HS-27A (cell line): Measurements from ENCODE around the gene CCDC28B.

ENCODE experiments used
- DNase-seq: peaks from one replicate; pipeline ENCODE4 v3.0.0-alpha.2; 2012; ENCODE audit warnings: low read depth, missing footprints

The CCDC28B gene

DNA sequence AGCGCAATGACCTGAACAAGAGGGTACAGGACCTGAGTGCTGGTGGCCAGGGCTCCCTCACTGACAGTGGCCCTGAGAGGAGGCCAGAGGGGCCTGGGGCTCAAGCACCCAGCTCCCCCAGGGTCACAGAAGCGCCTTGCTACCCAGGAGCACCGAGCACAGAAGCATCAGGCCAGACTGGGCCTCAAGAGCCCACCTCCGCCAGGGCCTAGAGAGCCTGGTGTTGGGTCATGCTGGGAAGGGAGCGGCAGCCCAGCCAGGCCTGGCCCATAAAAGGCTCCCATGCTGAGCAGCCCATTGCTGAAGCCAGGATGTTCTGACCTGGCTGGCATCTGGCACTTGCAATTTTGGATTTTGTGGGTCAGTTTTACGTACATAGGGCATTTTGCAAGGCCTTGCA is 5.4 kb upstream of the CCDC28B start:
- no peak for DNase-seq

DNA sequence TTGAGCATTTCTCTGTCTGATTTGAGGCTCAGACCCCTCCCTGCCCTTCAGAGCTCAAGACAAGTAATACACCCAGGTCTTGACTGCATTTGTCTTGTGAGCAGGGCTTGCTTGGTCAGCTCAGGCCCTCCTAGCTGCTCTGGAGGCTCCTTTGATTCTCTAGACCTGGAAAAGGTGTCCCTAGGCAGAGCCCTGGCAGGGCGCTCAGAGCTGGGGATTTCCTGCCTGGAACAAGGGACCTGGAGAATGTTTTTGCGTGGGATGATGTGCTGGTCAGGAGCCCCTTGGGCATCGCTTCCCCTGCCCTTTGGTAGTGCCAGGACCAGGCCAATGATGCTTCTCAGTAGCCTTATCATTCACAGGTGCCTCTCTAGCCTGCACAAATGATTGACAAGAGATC is 4.9 kb upstream of the CCDC28B start:
- DNase-seq = no peak

DNA sequence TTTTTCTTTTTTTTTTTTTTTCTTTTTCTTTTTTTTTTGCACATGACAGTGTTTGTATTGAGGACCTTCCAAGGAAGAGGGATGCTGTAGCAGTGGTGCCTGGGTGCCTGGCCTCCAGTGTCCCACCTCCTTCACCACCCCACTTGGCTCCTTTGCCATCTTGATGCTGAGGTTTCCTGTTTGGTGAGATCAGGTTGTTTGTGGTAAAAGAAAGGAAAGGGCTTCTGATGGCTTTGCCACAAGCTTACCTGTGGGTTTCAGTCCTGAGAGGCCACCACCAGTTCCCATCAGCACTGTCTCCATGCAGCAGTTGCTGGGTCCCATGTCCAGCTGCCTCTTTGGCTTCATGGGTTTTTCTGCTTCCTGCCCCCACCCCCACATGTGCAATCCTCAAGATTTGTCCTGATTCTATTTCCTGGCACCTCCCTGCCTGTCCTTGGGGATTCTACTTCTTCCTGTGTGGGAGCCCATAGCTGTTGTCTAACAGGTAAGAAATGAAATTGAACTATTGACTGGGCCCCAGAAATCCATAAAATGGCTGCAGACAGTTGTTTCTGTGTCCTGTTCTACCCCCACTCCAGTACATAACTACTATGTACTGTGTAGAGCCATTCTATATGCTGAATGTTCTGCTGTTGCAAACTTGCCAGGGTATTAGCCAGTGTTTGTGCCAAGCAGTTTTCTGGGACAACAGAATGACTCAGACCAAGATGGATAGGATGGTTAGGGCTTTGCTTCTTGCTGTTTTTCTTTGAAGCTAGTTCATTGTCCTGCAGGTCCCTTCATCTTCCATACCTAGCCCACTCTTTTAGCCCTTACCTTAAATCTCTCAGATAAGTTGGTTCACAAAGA is 4.2 kb upstream of the CCDC28B start:
- DNase-seq = no peak

DNA sequence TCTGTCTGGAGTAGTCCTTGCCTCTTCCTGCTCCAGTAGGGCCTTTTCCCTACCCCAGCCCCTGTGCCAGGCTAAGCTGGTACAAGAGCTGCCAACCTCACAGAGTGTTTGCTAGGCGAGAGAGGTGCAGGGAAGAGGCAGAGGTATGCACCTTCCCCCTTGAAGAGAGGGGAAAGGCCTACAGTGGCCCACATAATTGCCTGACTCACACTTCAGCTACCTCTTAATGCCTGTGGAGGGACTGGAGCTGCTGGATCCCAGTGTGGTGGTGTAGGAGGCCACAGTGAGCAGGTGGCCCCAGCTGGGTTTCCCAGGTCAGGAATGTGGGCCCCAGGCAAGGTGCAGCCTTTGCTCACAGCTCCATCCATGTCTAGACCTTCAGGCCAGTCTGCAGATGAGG is 3.3 kb upstream of the CCDC28B start:
- no peak for DNase-seq

DNA sequence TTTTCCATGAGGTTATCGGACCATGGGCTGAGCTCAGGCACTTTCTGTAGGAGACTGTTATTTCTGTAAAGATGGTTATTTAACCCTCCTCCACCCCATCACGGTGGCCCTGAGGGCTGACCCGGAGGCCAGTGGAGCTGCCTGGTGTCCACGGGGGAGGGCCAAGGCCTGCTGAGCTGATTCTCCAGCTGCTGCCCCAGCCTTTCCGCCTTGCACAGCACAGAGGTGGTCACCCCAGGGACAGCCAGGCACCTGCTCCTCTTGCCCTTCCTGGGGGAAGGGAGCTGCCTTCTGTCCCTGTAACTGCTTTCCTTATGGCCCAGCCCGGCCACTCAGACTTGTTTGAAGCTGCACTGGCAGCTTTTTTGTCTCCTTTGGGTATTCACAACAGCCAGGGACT is 2.6 kb upstream of the CCDC28B start:
- no peak for DNase-seq

DNA sequence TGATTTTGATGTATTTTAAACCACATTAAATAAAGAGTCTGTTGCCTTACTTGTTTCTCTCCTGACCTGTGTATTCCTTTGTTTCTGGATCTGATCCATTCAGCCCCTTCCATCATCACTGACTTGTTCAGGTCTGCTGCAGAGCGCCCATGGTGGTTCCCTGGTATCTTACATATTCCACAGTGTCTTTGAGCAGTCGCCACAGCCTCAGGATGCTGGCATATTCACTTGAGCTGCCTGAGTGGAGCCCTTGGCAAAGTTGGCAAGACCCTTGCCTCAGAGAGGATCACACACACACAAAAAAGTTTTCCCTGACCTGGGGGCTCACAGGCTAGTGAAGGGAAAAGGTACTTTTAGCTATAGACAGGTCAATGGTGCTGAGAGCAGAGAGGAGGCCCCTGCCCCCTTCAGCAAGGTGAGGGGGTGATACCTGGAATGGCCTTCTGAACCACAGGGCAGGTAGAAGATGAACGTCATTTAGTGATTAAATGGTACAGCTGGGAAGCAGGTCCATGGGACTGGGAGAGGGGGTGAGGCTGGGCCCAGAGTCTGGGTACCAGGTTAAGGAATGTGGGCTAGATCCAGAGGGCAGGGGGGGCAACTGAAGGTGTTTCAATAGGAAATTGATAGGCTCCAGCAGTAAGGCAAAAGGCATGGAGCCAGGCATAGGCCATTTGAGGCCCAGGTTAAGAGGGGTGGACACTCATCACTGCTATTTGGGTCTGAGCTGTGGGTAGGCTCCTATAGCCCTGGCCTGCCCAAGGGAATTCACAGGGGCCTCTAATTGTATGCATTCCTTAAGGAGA is 2.0 kb upstream of the CCDC28B start:
- no peak for DNase-seq

DNA sequence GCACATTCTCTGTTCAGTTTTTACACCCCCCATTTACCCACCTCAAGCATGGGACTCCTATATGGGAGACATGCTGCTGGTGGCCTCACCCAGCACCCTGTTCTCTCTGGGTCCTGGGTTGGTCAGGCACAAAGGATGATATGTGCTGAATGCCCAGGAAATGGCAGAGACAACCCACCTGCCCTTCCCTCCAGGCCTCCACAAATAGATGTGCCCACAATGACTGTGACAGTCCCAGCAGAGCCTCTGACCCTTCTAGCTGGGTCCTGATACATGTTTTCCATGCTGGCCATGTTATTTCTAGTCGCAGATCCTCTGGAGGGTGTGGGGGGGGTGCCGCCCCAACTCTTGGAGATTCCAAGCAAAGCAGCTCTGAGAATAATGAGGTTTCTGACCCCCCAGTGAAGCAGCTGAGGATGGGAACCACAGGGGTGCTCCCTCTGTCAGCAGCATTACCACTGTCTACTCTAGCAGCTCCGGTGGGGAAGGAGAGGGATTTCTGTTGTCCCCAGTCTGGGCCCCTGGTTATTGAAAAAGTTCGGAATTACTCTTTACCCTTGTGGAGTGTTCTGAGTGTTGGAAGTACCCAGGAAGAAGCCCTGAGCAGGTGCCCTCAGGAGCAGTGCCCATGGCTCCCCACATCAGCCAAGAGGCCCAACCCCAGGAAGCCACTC is 1.2 kb upstream of the CCDC28B start:
- DNase-seq = no peak

DNA sequence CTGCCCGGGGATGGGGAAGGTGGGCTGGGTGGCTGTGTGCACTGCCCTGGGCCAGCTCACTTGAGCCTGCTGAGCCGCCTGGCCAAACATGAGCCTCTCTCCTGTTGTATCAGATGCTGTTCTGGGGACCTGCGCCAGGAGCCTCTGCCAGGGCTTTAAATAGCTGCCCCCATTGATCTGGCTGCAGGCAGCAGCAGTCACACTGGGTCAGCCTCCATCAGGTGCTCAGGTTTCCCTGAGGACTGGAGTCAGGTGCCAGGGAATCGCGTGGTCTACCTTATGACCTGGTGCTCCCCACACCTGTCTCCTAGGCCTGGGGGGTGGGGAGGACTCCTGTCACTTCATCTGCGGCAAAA is 700 bp upstream of the CCDC28B start:
- no peak for DNase-seq

DNA sequence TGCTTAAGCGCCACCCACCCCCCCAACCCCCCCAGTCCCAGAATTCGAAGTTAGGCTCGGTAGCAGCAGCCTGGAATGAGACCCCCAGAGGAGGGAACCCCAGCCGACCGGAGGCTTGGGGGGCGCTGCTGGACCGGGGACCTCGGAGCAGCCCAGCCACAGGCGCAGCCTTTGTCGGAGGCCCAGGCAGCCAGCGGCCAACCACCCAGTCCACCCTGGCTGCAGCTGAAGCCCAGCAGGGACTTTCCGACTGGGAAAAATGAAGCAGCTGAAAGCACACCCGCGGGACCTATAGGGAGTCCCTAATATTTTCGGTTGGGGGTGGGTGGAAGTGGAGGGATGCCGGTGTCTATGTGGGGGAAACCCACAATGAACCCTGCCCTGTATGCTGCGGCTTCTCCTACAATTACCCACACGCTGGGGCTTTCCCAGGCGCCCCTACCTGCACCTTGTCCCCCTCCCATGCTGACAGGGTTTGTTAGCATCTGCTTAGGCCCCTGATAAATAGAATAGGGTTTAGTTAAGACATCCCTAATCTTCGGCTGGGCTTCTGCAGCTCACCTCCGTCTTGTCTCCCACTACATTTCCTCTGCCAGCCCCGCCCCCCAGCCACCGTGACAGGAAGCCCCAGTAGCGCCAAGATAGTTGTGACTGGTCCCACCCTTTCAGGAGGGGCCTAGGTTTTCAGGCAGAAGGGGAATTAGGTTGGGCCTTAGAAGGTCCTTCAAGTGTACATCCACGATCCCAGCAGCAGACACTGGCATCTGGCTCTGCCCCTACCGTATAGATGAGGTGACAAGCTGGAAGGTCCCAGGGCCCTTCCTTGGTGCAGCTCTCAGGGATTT is 838 bp downstream of the CCDC28B start:
- DNase-seq = no peak

DNA sequence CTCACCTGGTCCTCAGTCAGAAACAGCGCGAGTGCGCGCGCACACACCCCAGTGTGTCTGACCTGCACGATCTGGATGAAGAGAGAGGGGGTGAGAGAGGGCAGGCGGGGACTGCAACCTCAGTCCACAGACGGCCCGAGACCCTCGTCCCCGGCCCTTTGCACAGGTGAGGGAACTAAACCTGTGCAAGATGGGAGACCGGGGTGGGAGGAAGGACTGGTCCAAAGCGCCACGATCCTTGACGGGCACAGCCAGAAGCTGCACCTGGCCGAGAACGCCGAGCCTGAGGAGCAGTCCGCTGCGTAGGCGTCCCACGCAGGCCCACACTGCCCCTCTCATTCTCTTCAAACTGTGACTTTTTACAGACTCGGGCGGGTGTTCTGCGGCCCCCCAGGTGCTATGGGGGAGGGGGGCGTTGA is 4.6 kb downstream of the CCDC28B start:
- DNase-seq = no peak

DNA sequence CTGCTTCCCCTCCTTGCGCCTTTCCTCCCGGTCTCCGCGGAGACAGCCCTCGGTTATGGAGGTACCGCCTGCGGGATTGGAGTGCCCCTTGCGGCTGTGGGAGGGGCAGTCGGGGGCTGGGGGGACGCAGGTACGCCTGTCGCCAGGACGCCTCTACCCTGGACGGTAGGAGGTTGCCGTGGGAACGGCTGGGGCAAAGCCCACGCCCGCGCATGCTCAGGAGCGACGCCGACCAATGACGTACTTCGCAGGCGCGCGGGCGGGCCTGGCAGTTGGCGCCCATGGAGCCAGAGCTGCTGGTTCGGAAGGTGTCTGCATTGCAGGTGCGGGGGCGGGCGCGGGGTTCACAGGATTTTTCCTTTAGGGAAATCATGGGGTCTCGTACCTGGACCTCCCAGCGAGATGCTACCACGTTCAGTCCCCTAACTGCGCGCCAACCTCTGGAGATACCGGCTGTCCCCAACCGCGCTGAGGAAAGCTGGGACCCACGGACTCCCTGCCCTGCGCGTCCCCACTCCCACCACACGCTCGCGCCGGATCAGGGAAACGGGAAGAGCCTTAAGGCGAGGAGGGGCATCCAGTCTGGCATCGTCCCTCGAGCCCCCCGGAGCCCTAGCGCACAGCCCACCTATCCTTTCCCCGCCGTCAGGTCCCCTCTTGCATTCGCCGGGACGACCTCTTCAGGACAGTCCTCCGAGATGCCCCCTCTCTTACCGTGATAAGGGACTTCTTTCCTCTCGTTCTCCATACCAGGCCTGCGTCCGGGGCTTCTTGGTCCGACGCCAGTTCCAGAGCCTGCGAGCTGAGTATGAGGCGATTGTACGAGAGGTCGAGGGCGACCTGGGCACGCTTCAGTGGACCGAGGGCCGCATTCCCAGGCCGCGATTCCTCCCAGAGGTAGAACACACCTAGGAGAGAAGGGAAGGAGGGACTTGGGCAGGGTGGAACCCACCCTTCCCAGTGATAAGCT is 5.3 kb downstream of the CCDC28B start, which contains the start of gene IQCC:
Gene IQCC (plus strand): TSS at position 271 of the 970 bp plus-strand sequence. CDS start 11 bp downstream, at position 282.
- peak; percentile 48 for DNase-seq

DNA sequence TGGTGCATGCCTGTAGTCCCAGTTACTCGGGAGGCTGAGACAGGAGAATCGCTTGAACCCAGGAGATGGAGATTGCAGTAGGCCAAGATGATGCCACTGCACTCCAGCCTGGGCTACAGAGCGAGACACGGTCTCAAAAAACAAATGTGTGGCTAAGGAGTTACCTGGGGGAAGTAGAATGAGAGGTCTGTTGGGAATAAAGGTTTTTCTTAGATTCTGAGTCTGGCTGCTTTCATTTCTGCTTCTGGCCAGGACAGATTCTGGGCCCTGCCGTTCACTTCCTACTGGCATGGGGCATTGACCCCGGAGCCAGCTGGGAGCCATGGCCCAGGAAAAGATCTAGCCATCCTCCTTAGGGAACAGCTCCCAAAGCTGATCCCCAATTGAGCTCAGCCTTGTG is 8.1 kb downstream of the CCDC28B start:
- DNase-seq = no peak

DNA sequence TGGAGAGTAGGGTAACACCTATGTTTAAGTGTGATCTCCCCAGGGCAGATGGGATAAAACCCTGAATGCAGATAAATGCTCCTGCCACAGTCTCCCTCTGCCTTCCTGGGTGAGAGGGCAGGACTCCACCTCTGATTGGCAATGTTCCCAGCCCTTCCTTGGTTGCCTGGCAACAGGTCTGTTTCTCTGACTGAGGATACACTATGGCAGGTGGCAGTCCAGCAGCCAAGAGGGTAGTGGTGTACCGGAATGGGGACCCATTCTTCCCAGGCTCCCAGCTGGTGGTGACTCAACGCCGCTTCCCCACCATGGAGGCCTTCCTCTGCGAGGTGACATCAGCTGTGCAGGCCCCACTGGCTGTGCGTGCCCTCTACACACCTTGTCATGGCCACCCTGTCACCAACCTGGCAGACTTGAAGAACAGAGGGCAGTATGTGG is 8.5 kb downstream of the CCDC28B start, which contains the start of gene DCDC2B:
Gene DCDC2B (plus strand): TSS at position 199 of the 438 bp plus-strand sequence. CDS start 5 bp downstream, at position 204.
- DNase-seq = peak; percentile 31

DNA sequence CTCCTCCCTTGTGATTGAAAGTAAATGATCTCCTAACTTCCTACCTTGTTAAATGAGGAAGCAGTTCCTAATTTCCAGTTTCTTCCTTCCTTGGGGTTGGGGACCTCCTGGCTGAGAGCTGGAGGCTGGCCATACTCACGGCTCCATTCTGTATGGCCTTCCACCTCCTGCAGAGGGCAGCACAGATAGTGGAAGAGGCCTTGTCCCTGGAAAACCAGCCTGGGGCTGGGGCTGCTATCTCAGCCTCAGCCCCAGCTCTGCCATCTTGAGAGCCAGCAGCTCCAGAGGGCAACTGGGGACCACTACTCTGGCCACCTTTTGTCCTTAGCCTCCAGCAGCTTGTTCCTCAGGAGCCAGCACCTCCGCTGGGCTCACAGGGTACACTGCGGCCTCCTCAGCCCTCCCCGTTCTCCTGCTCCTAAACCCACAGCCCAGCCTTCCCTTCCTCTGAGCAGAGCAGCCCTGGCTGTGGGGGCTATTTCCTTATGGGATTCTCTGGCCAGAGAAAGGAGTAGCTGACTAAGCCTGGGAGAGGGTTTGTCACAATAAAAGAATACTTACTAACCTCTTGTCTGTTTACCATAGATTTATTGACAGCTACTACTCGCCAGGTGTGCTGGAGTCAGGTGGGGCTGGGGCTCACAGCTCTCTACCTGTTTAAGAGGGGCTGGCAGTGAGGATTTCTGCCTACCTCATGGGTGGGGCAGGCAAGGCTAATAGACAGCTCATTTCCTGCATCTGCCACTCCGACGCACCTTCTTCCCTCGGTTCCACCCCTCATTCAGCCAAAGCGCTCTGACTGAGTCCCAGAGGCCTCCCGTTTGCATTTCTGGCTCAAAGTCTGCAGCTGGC is 15.5 kb downstream of the CCDC28B start:
- DNase-seq = no peak

DNA sequence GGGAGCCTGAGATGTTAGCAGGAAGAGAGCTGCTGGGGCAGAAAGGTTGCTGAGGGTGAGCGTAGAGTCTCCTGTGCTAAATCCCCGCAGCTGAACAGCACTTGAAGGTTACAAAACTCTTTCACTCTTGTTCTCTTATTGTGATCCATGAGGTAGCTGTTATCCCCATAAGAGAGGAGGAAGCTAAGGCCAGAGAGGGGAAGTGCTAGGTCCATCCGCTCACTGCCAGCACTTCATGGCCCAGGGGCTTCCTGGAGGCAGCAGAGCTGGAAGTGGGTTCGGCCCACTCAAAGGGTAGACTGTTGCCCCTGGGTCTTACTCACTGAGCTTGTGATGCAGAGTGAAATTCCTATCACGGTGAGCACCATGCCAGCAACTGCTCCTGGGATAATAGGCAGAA is 16.2 kb downstream of the CCDC28B start:
- no peak for DNase-seq

DNA sequence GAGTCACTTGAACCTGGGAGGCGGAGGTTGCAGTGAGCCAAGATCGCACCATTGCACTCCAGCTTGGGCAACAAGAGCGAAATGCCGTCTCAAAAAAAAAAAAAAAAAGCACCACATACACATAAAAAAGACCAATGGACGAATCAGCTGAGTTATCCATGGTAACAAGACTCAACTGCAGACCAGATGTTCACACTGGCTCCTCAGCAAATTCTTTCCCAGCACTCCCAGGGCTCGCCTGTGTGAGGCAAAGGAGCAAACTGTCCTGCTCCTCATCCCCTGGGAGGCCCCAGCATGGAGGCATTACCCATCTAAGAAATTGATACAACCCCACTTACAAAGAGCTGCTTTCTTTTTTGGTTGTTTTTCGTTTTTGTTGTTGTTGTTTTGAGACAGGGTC is 18.6 kb downstream of the CCDC28B start:
- DNase-seq = no peak

DNA sequence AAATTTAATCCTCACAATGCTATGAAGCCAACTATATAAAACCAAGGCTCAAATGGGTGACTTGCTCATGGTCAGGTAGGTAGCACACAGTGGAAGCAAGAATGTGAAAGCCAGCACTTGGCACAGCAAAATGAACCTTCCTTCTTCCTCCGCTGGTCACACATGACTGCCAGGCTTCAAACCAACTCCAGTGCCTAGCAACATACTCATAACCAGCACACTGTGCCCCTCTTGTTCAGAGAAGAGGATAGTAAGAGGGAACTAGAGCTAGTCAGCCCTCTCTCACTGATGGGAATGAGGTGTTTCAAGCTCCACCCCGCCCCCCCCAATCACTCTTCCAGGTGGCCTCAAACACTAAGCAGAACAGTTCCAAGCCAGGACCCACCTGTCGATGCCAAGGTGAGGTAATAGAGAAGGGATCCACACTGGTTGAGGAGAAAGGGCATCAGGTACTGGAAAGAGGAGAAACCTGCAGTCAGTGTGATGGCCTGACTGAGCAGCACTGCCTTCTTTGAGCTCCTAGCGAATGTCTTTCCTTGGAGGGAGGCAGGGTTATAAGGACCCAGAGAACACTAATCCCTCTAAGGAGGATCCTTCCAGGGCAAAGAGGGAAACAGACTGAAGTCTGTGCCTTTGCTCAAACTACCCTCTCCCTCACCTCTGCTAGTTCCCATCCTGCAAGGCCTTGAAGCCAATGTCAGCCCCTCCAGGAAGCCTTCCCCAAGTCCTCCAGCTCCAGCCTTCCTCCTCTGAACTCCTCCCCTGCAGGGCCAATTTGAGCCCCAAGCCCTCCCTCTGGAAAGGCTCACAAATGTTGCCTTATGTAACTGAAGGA is 20.6 kb downstream of the CCDC28B start:
- DNase-seq = no peak

DNA sequence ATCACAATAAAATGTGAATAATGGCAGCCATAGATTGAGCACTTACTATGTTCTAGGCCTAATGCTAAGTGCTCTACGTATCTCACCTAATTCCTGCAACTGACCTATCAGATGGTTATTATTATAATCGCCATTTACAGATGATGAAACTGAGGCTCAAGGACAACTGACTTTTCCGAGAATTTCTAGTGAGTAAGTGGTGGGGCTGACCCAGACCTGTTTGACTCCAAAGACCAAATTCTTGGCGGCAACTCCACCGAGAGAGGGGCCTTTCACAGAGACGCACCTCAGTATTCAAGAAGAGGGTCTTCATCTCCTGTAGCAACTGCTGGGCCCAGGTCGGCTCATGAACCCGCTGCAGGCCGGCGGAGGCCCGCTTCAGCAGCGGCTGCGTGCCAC is 21.2 kb downstream of the CCDC28B start:
- DNase-seq = no peak
